DND-41 (cell line): ENCODE measurements around the gene OVOL1.
A peak's percentile ranks its signal among the peaks of the same experiment; 100 is the strongest.

ENCODE experiments used
- ATAC-seq: fragments of 200-7000 bp; cut with Tn5 transposase; 3 replicates; pipeline ENCODE4 v1.9.1; 2021; ENCODE audit warnings: low read depth; ENCODE audit not compliant: insufficient read depth
- DNase-seq: peaks from one replicate; pipeline ENCODE4 v3.0.0-alpha.2; 2020
- H2AFZ ChIP-seq: 2 replicates; pipeline ENCODE4 v1.6.0; 2012; ENCODE audit warnings: low read depth, low read length
- H3K27ac ChIP-seq: 2 replicates; pipeline ENCODE4 v1.5.1; 2012; ENCODE audit warnings: low read length, inconsistent platforms
- H3K27me3 ChIP-seq: fragments of 200-600 bp; sonication (generic); 2 replicates; pipeline ENCODE4 v1.6.0; 2012; ENCODE audit warnings: low read length, mild to moderate bottlenecking, inconsistent platforms; ENCODE audit not compliant: insufficient read depth, poor library complexity
- H3K36me3 ChIP-seq: 2 replicates; pipeline ENCODE4 v1.5.1; 2012; ENCODE audit warnings: low read length, inconsistent platforms; ENCODE audit not compliant: insufficient read depth
- H3K4me1 ChIP-seq: 2 replicates; pipeline ENCODE4 v1.5.1; 2012; ENCODE audit warnings: mild to moderate bottlenecking, low read length; ENCODE audit not compliant: insufficient read depth
- H3K4me2 ChIP-seq: 2 replicates; pipeline ENCODE4 v1.6.0; 2012; ENCODE audit warnings: mild to moderate bottlenecking, moderate library complexity, low read length, inconsistent platforms; ENCODE audit not compliant: insufficient read depth
- H3K4me3 ChIP-seq, 2 experiments: fragments of 200-600 bp in 1 of 2; shearing (Covaris generic) in 1 of 2; 2 replicates each; pipeline ENCODE4 v1.5.1; 2012 to 2016; ENCODE audit warnings: inconsistent platforms in 2 of 2, low read length in 2 of 2, mild to moderate bottlenecking in 2 of 2, low read depth in 1 of 2, moderate library complexity in 1 of 2
- H3K79me2 ChIP-seq: 2 replicates; pipeline ENCODE4 v1.6.0; 2012; ENCODE audit warnings: low read length, inconsistent platforms; ENCODE audit not compliant: insufficient read depth
- H3K9ac ChIP-seq: 2 replicates; pipeline ENCODE4 v1.6.0; 2012; ENCODE audit warnings: low read depth, mild to moderate bottlenecking, inconsistent platforms, low read length, moderate library complexity
- H3K9me3 ChIP-seq: 2 replicates; pipeline ENCODE4 v1.5.1; 2012; ENCODE audit warnings: low read length, moderate library complexity, mild to moderate bottlenecking, inconsistent platforms; ENCODE audit not compliant: insufficient read depth, severe bottlenecking
- H4K20me1 ChIP-seq: 2 replicates; pipeline ENCODE4 v1.6.0; 2012; ENCODE audit warnings: low read length; ENCODE audit not compliant: insufficient read depth
- CTCF ChIP-seq: IDR thresholded peaks from 2 replicates; pipeline ENCODE4 v1.5.1; 2012; ENCODE audit warnings: borderline replicate concordance, low read length, moderate library complexity, mild to moderate bottlenecking; ENCODE audit not compliant: poor library complexity, severe bottlenecking; ENCODE audit errors: extremely low read depth
- EZH2 ChIP-seq: IDR thresholded peaks from 3 replicates; pipeline ENCODE4 v1.6.1; 2012; ENCODE audit warnings: borderline replicate concordance, low read depth, mild to moderate bottlenecking, moderate library complexity, low read length, inconsistent platforms; ENCODE audit not compliant: severe bottlenecking

Gene OVOL1

GRCh38 chr11:65816696-65817095, 29.8 kb downstream of the OVOL1 start:
- TF ChIP-seq CTCF (no peak), EZH2 (no peak)
- no peaks in the 10 kb centered on the region for H3K27me3 ChIP-seq
- H3K79me2 ChIP-seq: peaks cover 10% of the 10 kb centered on the region; the same call in 1 of the 2 replicates
- DNase-seq (no peak), ATAC-seq (no peak)
- no peaks in the 10 kb centered on the region for H3K9me3 ChIP-seq
- peak overlapping the region in 1 of 2 experiments; percentile 82; a peak in 2 of 4 replicates for H3K4me3 ChIP-seq
- H2AFZ ChIP-seq: no peak overlapping the region
- peak overlapping the region; percentile 75 for H3K4me2 ChIP-seq
- H4K20me1 ChIP-seq: no peaks in the 10 kb centered on the region
- H3K27ac ChIP-seq: no peak overlapping the region
- no peaks in the 10 kb centered on the region for H3K36me3 ChIP-seq
- H3K9ac ChIP-seq: peak overlapping the region; percentile 79
- peaks cover 19% of the 10 kb centered on the region for H3K4me1 ChIP-seq

GRCh38 chr11:65817312-65817834, 30.5 kb downstream of the OVOL1 start:
- peak overlapping the region; percentile 79 for H3K9ac ChIP-seq
- H3K9me3 ChIP-seq: no peaks in the 10 kb centered on the region
- peak overlapping the region; percentile 68 for H3K27ac ChIP-seq
- no peaks in the 10 kb centered on the region for H4K20me1 ChIP-seq
- H3K4me2 ChIP-seq: peak overlapping the region; percentile 75
- DNase-seq: no peak
- peaks cover 19% of the 10 kb centered on the region for H3K4me1 ChIP-seq
- H3K27me3 ChIP-seq: no peaks in the 10 kb centered on the region
- H2AFZ ChIP-seq: peak overlapping the region; percentile 95
- TF ChIP-seq CTCF: no peak
- TF ChIP-seq EZH2: no peak
- ATAC-seq: no peak
- H3K4me3 ChIP-seq: peak overlapping the region; percentile 28 to 82
- peaks cover 10% of the 10 kb centered on the region; the same call in 1 of the 2 replicates for H3K79me2 ChIP-seq
- H3K36me3 ChIP-seq: no peaks in the 10 kb centered on the region

- Histone ChIP-seq H3K4me1 (peaks cover 19% of the 10 kb centered on the region), H4K20me1 (no peaks in the 10 kb centered on the region), H3K9ac (peak overlapping the region; percentile 79), H3K4me2 (peak overlapping the region; percentile 75), H3K4me3 (peak overlapping the region; percentile 28 to 82), H3K9me3 (no peaks in the 10 kb centered on the region), H3K27ac (peak overlapping the region; percentile 68), H3K36me3 (no peaks in the 10 kb centered on the region), H3K27me3 (no peaks in the 10 kb centered on the region), H3K79me2 (peaks cover 10% of the 10 kb centered on the region; the same call in 1 of the 2 replicates), H2AFZ (peak overlapping the region; percentile 95)
- peak; percentile 95 for TF ChIP-seq CTCF
- no peak for TF ChIP-seq EZH2
- ATAC-seq (peak; percentile 93), DNase-seq (peak; percentile 90)
These were observed 31.2 kb downstream of the OVOL1 start for GRCh38 chr11:65817835-65818680.
